OCI-LY3 (cell line): Measurements from ENCODE around the gene RELB.

Experiments used
- H2AFZ ChIP-seq: fragments of 200-600, 300-600 bp; shearing (Covaris generic); 2 replicates; pipeline ENCODE4 v1.6.0; 2014; ENCODE audit warnings: antibody characterized with exemption, low read depth, low read length
- H3K27ac ChIP-seq: fragments of 200-600, 300-600 bp; sonication (generic); 2 replicates; pipeline ENCODE4 v1.5.1; 2014; ENCODE audit warnings: mild to moderate bottlenecking, low read length, moderate library complexity, mixed read lengths
- H3K27me3 ChIP-seq: fragments of 200-600, 300-600 bp; sonication (generic); 2 replicates; pipeline ENCODE4 v1.6.1; 2014; ENCODE audit warnings: low read depth, low read length, mixed read lengths
- H3K36me3 ChIP-seq: fragments of 200-600, 300-600 bp; sonication (generic); replicated peaks from 2 replicates; pipeline ENCODE3; 2014; ENCODE audit warnings: low read depth, low read length, mixed read lengths
- H3K4me1 ChIP-seq: fragments of 300-600, 200-600 bp; sonication (generic); 2 replicates; pipeline ENCODE4 v1.6.1; 2014; ENCODE audit warnings: low read length, mixed read lengths
- H3K4me2 ChIP-seq: fragments of 200-600, 300-600 bp; sonication (generic); 2 replicates; pipeline ENCODE4 v1.6.1; 2014; ENCODE audit warnings: low read length, mixed read lengths
- H3K4me3 ChIP-seq: fragments of 300-600, 200-600 bp; sonication (generic); 2 replicates; pipeline ENCODE4 v1.5.1; 2014; ENCODE audit warnings: antibody characterized with exemption, mild to moderate bottlenecking, low read length, moderate library complexity
- H3K79me2 ChIP-seq: fragments of 300-600, 200-600 bp; shearing (Covaris generic); 2 replicates; pipeline ENCODE4 v1.6.1; 2014; ENCODE audit warnings: mild to moderate bottlenecking, low read length, mixed read lengths
- H3K9ac ChIP-seq: fragments of 300-600, 200-600 bp; shearing (Covaris generic); 2 replicates; pipeline ENCODE4 v1.6.0; 2014; ENCODE audit warnings: mild to moderate bottlenecking, low read length, moderate library complexity
- H3K9me3 ChIP-seq: fragments of 200-600, 300-600 bp; shearing (Covaris generic); 2 replicates; pipeline ENCODE4 v1.6.1; 2014; ENCODE audit warnings: low read length, mixed read lengths; ENCODE audit not compliant: insufficient read depth
- H4K20me1 ChIP-seq: fragments of 200-600, 300-600 bp; sonication (generic); 2 replicates; pipeline ENCODE4 v1.6.1; 2016; ENCODE audit warnings: low read length, mixed read lengths; ENCODE audit not compliant: insufficient read depth
- EZH2phosphoT487 ChIP-seq: fragments of 200-600 bp; shearing (Covaris generic); IDR thresholded peaks from 2 replicates; pipeline ENCODE4 v1.6.1; 2018; ENCODE audit warnings: antibody characterized with exemption, mixed run types, low read depth
- TF ChIP-seq, protein P1 (sequence below): fragments of 200-600, 300-600 bp; sonication (generic); IDR thresholded peaks from 2 replicates; pipeline ENCODE4 v1.5.1; 2014; ENCODE audit warnings: antibody characterized with exemption, low read length, low read depth

The RELB gene

DNA sequence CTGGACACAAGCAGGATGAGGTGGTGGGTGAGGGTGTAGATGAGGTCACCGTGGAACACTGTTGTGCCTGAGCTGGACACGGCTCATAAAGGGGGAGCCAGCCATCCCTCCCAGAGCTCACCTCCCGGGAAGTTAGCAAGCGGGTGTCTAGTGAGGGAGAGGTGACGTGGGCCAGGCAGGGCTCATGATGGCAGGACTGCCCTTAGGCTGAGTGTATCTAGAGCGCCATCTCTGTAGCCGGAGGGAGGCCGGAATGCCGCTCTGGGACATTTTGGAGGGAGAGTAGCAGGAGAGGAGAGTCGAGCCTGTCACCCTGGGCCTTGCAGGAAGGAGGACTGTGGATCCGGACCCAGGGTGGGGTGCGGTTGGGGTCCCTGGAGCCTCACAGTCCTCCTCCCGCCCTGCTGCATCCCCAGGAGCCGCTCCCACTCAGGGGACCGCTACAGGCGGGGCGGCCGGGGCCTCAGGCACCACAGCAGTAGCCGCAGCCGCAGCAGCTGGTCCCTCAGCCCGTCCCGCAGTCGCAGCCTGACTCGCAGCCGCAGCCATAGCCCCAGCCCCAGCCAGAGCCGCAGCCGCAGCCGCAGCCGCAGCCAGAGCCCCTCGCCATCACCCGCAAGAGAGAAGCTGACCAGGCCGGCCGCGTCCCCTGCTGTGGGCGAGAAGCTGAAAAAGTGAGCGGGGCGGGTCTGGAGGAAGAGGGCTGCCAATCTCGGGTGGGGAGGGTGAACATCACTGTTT, 65.8 kb downstream of the RELB start:
- H3K27me3 ChIP-seq: no peaks in the 10 kb centered on the region
- H2AFZ ChIP-seq: no peak overlapping the region
- H3K4me2 ChIP-seq: no peak overlapping the region
- H3K9ac ChIP-seq: no peak overlapping the region
- TF ChIP-seq, protein P1, sequence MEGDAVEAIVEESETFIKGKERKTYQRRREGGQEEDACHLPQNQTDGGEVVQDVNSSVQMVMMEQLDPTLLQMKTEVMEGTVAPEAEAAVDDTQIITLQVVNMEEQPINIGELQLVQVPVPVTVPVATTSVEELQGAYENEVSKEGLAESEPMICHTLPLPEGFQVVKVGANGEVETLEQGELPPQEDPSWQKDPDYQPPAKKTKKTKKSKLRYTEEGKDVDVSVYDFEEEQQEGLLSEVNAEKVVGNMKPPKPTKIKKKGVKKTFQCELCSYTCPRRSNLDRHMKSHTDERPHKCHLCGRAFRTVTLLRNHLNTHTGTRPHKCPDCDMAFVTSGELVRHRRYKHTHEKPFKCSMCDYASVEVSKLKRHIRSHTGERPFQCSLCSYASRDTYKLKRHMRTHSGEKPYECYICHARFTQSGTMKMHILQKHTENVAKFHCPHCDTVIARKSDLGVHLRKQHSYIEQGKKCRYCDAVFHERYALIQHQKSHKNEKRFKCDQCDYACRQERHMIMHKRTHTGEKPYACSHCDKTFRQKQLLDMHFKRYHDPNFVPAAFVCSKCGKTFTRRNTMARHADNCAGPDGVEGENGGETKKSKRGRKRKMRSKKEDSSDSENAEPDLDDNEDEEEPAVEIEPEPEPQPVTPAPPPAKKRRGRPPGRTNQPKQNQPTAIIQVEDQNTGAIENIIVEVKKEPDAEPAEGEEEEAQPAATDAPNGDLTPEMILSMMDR: no peak
- TF ChIP-seq EZH2phosphoT487: no peak
- peaks cover 17% of the 10 kb centered on the region for H4K20me1 ChIP-seq
- peaks cover 13% of the 10 kb centered on the region; the same call in 1 of the 2 replicates for H3K79me2 ChIP-seq
- no peaks in the 10 kb centered on the region for H3K9me3 ChIP-seq
- H3K36me3 ChIP-seq: peaks cover 62% of the 10 kb centered on the region
- no peaks in the 10 kb centered on the region for H3K4me1 ChIP-seq
- H3K4me3 ChIP-seq: no peak overlapping the region
- no peak overlapping the region for H3K27ac ChIP-seq

DNA sequence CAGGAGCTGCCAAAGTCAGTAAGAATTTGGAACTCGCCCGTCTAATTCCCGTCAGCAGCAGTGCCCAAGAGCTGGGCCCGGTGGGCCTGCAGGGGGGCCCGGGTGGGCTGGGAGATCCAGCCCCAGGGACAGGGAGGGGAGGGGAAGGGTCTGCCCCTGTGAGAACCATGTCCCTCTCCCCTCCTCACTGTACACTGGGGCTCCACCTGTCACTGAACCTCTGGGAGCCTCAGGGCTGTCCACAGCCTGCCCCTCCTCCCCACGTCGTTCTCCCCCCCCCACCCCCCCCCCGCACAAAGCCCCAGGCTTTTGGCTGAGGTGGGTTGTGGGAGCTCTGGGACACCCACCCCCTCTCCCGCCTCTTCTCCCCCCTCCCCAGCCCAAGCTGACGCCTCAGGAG, 66.8 kb downstream of the RELB start:
- H3K4me1 ChIP-seq: no peaks in the 10 kb centered on the region
- H2AFZ ChIP-seq: no peak overlapping the region
- no peak overlapping the region for H3K4me3 ChIP-seq
- no peak overlapping the region for H3K4me2 ChIP-seq
- no peaks in the 10 kb centered on the region for H3K27me3 ChIP-seq
- TF ChIP-seq EZH2phosphoT487: no peak
- TF ChIP-seq, protein P1: no peak
- H3K9ac ChIP-seq: no peak overlapping the region
- H4K20me1 ChIP-seq: peaks cover 22% of the 10 kb centered on the region
- H3K79me2 ChIP-seq: peaks cover 23% of the 10 kb centered on the region; the same call in 1 of the 2 replicates
- peaks cover 63% of the 10 kb centered on the region for H3K36me3 ChIP-seq
- H3K9me3 ChIP-seq: no peaks in the 10 kb centered on the region
- no peak overlapping the region for H3K27ac ChIP-seq

DNA sequence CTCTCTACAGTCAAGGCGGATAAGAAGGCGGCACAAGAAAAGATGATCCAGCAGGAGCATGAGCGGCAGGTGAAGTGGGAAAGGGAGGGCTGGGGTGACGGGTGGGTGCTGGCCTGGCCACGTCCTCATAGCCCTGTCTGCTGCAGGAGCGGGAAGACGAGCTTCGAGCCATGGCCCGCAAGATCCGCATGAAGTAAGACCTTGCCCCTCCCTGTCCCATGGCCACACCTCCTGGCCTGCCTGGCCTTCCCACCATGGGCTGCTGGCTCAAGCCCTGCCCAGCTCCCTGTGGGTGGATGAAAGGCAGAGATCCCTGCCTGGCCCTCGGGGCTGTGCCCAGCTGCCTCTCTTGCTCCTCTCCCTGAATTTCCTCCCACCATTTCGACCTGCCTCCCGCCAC, 67.8 kb downstream of the RELB start:
- H3K27me3 ChIP-seq: no peaks in the 10 kb centered on the region
- H3K4me2 ChIP-seq: no peak overlapping the region
- no peak overlapping the region for H3K27ac ChIP-seq
- H4K20me1 ChIP-seq: peaks cover 22% of the 10 kb centered on the region
- no peaks in the 10 kb centered on the region for H3K9me3 ChIP-seq
- TF ChIP-seq, protein P1: no peak
- TF ChIP-seq EZH2phosphoT487: no peak
- H3K4me1 ChIP-seq: no peaks in the 10 kb centered on the region
- H2AFZ ChIP-seq: no peak overlapping the region
- H3K9ac ChIP-seq: no peak overlapping the region
- no peak overlapping the region for H3K4me3 ChIP-seq
- H3K36me3 ChIP-seq: peaks cover 58% of the 10 kb centered on the region
- H3K79me2 ChIP-seq: peaks cover 32% of the 10 kb centered on the region

DNA sequence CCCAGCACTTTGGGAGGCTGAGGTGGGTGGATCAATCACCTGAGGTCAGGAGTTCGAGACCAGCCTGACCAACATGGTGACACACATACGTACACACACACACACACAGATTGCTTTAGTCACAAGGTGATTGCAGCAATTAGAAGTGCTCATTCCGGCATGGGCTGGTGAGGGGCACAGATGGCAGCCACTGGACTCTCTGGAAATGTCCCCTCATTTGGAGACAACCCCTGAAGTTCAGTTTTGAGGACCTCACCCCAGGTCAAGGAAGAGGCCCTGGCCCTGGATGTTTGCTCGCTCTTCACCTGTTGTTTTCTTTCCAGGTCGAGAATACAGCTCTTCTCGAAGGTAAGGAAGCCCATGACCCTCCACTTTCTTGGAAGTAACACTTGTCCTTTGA, 69.0 kb downstream of the RELB start:
- no peak overlapping the region for H3K9ac ChIP-seq

More for the DNA sequence above, 69.0 kb downstream of the RELB start:
- Histone ChIP-seq H3K27ac (no peak overlapping the region), H3K36me3 (peaks cover 60% of the 10 kb centered on the region), H4K20me1 (peaks cover 31% of the 10 kb centered on the region), H3K9me3 (no peaks in the 10 kb centered on the region), H3K27me3 (no peaks in the 10 kb centered on the region), H2AFZ (no peak overlapping the region), H3K4me1 (peaks cover 10% of the 10 kb centered on the region), H3K4me2 (no peak overlapping the region), H3K79me2 (peaks cover 44% of the 10 kb centered on the region), H3K4me3 (no peak overlapping the region)
- TF ChIP-seq, protein P1: no peak
- TF ChIP-seq EZH2phosphoT487: no peak
